Vagina (tissue), 2 donors: ENCODE measurements around the gene LIN9. TPM values are rescaled to one million over a fixed set of nuclear protein-coding genes. Genes with fewer than 3 reads are reported as not detected.

Experiments used
- DNase-seq, 2 donors: peaks; one replicate each; pipeline ENCODE4 v3.0.0-alpha.2; 2017; ENCODE audit errors: extremely low spot score in 2 of 2
- H3K27ac ChIP-seq: fragments of 200-600 bp; sonication (generic); one replicate; pipeline ENCODE4 v1.5.1; 2019
- H3K27me3 ChIP-seq: fragments of 200-600 bp; sonication (generic); one replicate; pipeline ENCODE4 v1.5.1; 2019
- H3K36me3 ChIP-seq, 2 donors: fragments of 200-600 bp; sonication (generic); one replicate each; pipeline ENCODE4 v1.5.1; 2017 to 2019
- H3K4me1 ChIP-seq: fragments of 200-600 bp; sonication (generic); one replicate; pipeline ENCODE4 v1.5.1; 2019
- H3K4me3 ChIP-seq, 2 donors: fragments of 200-600 bp; sonication (generic); 1 replicate in 1 of 2; 2 replicates in 1 of 2; pipeline ENCODE4 v1.5.1; 2016 to 2019
- H3K9me3 ChIP-seq: fragments of 200-600 bp; sonication (generic); one replicate; pipeline ENCODE4 v1.5.1; 2019
- POLR2A ChIP-seq, 2 donors: fragments of 450-650 bp; IDR thresholded peaks; one replicate each; pipeline ENCODE4 v1.6.1; 2017; ENCODE audit warnings: antibody characterized with exemption in 2 of 2, mild to moderate bottlenecking in 2 of 2, moderate library complexity in 2 of 2
- POLR2AphosphoS5 ChIP-seq, 2 donors: sonication (generic); formaldehyde crosslinking; IDR thresholded peaks; one replicate each; pipeline ENCODE4 v1.9.0; 2017; ENCODE audit warnings: antibody characterized with exemption in 2 of 2, mild to moderate bottlenecking in 2 of 2, low read depth in 1 of 2; ENCODE audit not compliant: insufficient read depth in 1 of 2
- intact Hi-C: fragments of 100-400 bp; cut with DNase I; formaldehyde crosslinking; loops from one replicate; pipeline ENCODE4 v1.15.1; 2023
- total RNA-seq: library from RNA; depleted of rRNA; stranded (reverse); fragments of >200 nt; gene quantifications from one replicate; pipeline ENCODE4 v1.2.3, GENCODE V29; 2016
- TF ChIP-seq, protein P1 (sequence below), 3 experiments: fragments of 450-650 bp in 2 of 3; fragments of 200-600 bp in 1 of 3; sonication (generic) in 1 of 3; IDR thresholded peaks; one replicate each; pipeline ENCODE4 v1.5.1; 2017 to 2019; ENCODE audit warnings: antibody characterized with exemption in 3 of 3, mild to moderate bottlenecking in 2 of 3, moderate library complexity in 2 of 3

LIN9 gene
- total RNA-seq, 1 donor from 2014 or later = 3.9 TPM

DNA sequence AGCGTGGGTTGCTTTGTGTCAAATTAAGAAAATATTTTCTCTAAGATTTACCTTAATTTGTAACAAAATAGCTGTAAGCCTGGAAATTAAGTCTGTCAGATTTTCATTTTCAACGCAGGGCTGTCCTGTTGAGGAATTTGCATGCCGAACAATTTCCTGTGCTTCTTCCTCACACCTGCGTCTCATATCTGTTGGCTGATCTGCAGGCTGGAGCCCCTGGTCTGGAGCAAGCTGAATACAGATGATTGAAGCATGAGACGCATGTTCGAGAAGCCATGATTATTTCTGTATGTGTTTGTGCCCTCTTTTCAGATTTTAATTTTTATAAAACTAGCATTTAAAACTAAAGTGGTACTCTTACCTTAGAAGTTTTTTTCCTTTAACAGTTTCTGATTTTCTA, 75.7 kb downstream of the LIN9 start:
- TF ChIP-seq POLR2AphosphoS5 (IDR thresholded peaks at IDR 0.05; ENCODE audit: insufficient read depth in 1 of 2, low read depth in 1 of 2) = no peak
- TF ChIP-seq, protein P1, sequence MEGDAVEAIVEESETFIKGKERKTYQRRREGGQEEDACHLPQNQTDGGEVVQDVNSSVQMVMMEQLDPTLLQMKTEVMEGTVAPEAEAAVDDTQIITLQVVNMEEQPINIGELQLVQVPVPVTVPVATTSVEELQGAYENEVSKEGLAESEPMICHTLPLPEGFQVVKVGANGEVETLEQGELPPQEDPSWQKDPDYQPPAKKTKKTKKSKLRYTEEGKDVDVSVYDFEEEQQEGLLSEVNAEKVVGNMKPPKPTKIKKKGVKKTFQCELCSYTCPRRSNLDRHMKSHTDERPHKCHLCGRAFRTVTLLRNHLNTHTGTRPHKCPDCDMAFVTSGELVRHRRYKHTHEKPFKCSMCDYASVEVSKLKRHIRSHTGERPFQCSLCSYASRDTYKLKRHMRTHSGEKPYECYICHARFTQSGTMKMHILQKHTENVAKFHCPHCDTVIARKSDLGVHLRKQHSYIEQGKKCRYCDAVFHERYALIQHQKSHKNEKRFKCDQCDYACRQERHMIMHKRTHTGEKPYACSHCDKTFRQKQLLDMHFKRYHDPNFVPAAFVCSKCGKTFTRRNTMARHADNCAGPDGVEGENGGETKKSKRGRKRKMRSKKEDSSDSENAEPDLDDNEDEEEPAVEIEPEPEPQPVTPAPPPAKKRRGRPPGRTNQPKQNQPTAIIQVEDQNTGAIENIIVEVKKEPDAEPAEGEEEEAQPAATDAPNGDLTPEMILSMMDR (IDR thresholded peaks at IDR 0.05) = no peak
- no peak for TF ChIP-seq POLR2A (IDR thresholded peaks at IDR 0.05)
- Histone ChIP-seq H3K27ac (no peak overlapping the region), H3K4me3 (no peak overlapping the region), H3K36me3 (no peaks in the 10 kb centered on the region), H3K4me1 (no peaks in the 10 kb centered on the region), H3K27me3 (no peaks in the 10 kb centered on the region), H3K9me3 (no peaks in the 10 kb centered on the region)
- no peak for DNase-seq
- intact Hi-C loops = no loop called here

DNA sequence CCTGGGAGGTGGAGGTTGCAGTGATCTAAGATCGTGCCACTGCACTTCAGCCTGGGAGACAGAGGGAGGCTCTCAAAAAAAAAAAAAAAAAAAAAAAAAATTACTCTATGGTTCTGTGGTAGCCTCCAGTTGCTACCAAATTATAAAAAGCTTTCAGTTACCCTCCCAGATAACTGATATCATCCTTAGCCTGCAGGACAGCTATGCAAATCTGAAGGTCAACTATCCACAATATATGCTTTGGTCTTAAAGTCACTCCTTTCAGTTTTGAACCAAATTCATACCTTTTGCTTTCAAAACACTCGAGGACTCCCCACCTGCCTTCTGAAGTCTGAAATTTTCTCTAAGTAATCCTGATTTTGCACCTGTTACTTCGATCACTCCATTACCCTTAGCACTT, 82.4 kb downstream of the LIN9 start:
- H3K9me3 ChIP-seq = no peaks in the 10 kb centered on the region
- intact Hi-C loops = no loop called here
- TF ChIP-seq POLR2AphosphoS5 (IDR thresholded peaks at IDR 0.05; ENCODE audit: insufficient read depth in 1 of 2, low read depth in 1 of 2) = no peak
- TF ChIP-seq POLR2A (IDR thresholded peaks at IDR 0.05) = no peak
- TF ChIP-seq, protein P1 (IDR thresholded peaks at IDR 0.05) = no peak
- H3K27ac ChIP-seq = no peak overlapping the region
- no peaks in the 10 kb centered on the region for H3K27me3 ChIP-seq
- H3K36me3 ChIP-seq = no peaks in the 10 kb centered on the region
- H3K4me1 ChIP-seq = no peaks in the 10 kb centered on the region
- no peak for DNase-seq
- no peak overlapping the region for H3K4me3 ChIP-seq

DNA sequence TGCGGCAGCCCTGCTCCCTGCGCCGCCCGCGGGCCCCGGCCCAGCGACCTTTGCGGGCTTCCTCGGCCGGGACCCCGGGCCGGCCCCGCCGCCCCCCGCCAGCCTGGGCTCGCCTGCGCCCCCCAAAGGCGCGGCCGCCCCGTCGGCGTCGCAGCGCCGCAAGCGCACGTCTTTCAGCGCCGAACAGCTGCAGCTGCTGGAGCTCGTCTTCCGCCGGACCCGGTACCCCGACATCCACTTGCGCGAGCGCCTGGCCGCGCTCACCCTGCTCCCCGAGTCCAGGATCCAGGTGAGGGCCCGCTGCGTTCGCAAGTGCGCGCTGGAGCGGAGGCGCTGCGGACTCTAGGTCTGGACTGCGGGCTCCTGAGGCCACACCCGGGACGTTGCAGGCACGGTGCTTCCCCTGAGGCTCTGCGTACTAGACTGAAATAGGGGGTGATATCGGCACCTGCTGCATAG, 85.1 kb downstream of the LIN9 start:
- DNase-seq = no peak
- intact Hi-C loops = no loop called here
- Histone ChIP-seq H3K36me3 (no peaks in the 10 kb centered on the region), H3K9me3 (no peaks in the 10 kb centered on the region), H3K4me1 (no peaks in the 10 kb centered on the region), H3K27me3 (no peaks in the 10 kb centered on the region), H3K4me3 (peak overlapping the region; percentile 36 to 55), H3K27ac (no peak overlapping the region)
- no peak for TF ChIP-seq POLR2AphosphoS5 (IDR thresholded peaks at IDR 0.05; ENCODE audit: insufficient read depth in 1 of 2, low read depth in 1 of 2)
- TF ChIP-seq, protein P1 (IDR thresholded peaks at IDR 0.05) = no peak
- no peak for TF ChIP-seq POLR2A (IDR thresholded peaks at IDR 0.05)

DNA sequence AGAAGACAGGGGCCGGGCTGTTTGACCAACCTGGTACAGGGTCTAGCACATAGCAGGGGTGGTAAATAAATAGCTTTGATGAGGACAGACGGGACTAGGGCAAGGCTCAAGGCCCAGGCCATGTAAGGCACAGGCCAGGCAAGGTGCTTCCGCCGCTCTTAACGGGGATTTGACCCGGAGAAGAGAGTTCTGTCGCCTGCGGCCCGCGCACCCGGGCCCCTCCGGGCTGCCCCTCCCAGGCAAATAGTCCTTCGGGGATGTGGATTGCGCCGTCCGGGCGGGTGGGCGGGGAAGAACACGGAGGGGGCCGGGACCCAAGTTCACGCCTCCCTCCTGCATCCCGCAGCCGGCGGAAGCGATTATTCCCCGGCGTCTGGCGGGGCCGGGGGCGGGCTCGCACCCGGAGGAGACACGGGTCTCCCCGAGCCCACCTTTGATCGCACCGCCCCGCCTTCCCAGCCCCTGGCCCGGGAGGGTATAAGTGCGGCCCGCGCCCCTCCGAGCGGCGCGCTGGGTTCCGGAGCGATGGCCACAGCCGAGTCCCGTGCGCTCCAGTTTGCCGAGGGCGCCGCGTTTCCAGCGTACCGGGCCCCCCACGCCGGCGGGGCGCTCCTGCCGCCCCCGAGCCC, 85.7 kb downstream of the LIN9 start, which contains the start of gene MIXL1:
Gene MIXL1 (plus strand): TSS at position 508 of the 629 bp plus-strand sequence. CDS start 18 bp downstream, at position 526.
- intact Hi-C loops = no loop called here
- Histone ChIP-seq H3K9me3 (no peaks in the 10 kb centered on the region), H3K4me3 (peak within 1 kb of the TSS; percentile 36 to 55), H3K27ac (no peak within 1 kb of the TSS), H3K36me3 (no peaks in the 10 kb centered on the region), H3K4me1 (no peaks in the 10 kb centered on the region), H3K27me3 (no peaks in the 10 kb centered on the region)
- no peak for DNase-seq
- no peak for TF ChIP-seq POLR2A (IDR thresholded peaks at IDR 0.05)

DNA sequence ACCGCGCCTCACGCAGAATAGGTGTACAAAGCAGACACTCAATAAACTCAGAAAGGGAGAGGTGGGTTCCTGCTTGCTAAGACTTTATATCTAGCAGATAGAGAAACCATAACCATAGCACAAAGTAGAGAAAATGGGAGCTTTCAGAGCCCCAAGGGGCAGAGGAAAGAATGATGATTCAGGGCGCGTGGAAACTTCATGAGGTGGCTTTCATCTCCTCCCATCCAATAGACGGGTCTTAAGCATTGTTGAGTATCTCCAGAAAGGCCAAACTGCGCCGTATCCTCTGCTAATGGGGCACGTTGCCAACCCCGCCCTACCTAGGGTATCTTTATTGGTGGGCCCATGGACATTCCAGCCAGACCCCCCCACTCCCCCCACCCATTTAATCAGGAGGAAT, 86.3 kb downstream of the LIN9 start:
- TF ChIP-seq POLR2AphosphoS5 (IDR thresholded peaks at IDR 0.05; ENCODE audit: insufficient read depth in 1 of 2, low read depth in 1 of 2) (no peak), POLR2A (IDR thresholded peaks at IDR 0.05) (no peak)
- TF ChIP-seq, protein P1 (IDR thresholded peaks at IDR 0.05) = no peak

More for the DNA sequence above, 86.3 kb downstream of the LIN9 start:
- Histone ChIP-seq H3K27ac (no peak overlapping the region), H3K9me3 (no peaks in the 10 kb centered on the region), H3K36me3 (no peaks in the 10 kb centered on the region), H3K4me1 (no peaks in the 10 kb centered on the region), H3K27me3 (no peaks in the 10 kb centered on the region), H3K4me3 (no peak overlapping the region)
- DNase-seq = no peak
- intact Hi-C loops = no loop called here
